NCI-H82 treated with DMSO at 0.1 percent for 48 hours (cell line): ENCODE data around the gene FOXO1.

ENCODE experiments used
- DNase-seq: peaks from one replicate; lab custom pipeline; 2025; ENCODE audit not compliant: unreplicated experiment; lab: John Stamatoyannopoulos, UW

FOXO1 gene

DNA sequence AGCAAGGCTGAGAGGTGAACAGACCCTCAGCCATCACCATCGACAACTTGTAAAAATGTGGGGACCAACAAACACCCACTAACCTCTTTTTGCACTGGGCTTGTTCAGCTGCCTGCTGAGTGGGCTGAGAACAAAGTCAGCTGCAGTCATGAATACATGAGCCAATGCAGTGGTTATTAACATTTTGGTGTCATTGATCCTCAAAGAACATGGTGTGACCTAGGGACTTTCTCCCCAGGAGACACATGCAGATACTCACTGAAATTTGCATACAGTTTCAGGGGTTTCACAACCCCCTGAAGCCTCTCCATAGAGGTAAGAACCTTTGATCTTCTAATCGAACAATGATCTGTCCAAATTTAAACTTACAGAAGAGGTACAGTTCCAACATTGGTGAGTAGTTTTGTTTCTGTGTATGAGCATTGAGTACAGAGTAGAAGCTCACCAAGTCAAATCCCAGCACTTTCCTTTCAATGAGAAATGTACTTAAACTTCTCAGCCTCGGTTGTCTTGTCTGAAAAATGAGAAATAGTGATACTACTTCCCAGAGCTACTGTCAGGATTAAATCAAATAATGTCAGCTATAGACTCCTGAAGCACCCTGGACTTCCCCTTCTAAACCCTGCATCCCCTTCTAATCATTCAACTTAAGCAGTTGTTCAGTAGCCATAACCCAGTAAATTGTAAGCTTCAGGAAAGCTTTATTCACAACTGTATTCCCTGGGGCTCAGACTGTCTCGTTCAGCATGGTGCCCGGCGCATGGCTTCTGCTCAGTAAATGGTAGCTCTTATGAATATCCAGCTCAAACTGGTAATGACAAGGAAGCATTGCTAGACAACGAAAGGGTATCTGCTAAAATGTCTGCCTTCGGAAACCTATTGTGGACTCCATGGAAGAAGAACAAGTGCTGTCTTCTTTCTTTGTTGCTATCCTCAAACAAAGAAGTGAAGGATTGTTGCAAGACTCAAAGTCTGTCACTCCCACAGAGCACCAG is 148.7 kb downstream of the FOXO1 start:
- DNase-seq, result no peak

DNA sequence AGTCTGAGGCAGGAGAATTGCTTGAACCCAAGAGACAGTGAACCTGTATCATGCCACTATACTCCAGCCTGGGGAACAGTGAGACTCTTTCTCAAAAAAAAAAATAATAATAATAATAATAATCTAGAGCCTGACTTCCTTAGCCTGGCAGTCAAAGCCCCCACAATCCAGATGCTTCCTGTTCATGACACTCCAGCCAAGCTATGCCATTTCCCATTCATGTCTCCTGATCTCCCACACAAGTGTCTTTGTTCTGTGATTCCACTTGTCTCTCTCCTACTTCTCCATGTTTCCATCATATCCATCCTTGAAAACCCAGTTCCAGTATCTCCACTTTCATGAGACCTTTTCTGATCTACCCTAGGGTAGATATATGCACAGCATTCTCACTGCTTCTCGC is 150.7 kb downstream of the FOXO1 start:
- DNase-seq, result no peak

DNA sequence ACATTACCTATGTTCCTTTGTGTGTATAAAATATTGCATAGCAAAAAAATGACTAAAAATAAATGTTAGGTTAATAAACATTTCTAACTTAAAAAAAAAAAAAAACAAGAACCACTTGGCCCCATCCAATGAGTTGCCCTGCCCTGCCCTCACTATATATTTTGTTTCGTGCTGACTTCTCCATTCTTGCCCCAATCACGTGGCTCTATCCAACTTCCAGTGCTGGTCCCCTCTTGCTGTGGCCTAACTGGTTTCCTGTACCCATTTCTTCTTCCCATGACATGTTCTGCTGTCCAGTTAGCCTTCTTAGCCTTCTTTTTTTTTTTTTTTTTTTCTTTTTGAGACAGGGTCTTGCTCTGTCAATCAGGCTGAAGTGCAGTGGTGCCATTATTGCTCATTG is 151.6 kb downstream of the FOXO1 start:
- no peak for DNase-seq

DNA sequence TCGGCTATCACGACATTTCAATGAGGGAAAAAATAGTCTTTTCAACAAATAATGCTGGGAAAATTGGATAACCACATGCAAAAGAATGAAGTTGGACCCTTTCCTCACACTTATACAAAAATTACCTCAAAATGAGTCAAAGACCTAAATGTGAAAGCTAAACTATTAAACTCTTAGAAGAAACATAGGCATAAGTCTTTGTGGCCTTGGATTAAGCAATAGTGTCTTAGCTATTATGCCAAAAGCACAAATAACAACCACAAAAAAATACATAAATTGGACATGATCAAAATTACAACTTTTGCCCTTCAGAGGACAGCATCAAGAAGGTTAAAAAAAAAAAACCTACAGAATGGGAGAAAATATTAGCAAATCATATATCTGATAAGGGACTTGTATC is 156.6 kb downstream of the FOXO1 start:
- no peak for DNase-seq

DNA sequence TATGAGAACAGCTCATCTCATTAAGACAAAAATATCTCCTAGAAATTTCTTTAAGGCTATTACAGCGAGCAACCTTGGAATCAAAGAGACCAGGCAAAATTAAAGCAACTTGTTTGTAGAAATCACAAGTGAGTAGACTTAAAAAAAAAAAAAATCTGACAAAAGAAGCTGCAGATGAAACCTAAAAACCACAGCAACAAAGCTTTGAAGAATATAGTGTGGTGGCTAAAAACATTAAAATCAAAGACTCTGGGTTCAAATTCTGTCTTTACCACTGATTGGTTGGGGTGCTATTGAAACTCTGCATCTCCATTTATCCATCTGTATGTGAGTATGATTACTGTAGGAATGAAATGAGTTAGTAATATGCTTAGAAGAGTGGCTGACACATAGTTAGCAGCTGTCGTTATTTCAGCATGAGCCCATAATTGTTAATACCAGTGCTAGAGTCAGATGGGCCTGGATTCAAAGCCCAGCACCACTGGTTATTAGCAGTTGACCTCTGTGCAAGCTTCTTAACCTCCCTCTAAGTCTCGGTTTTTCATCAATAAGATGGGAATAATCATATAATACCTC is 157.6 kb downstream of the FOXO1 start:
- DNase-seq, result peak; percentile 94

DNA sequence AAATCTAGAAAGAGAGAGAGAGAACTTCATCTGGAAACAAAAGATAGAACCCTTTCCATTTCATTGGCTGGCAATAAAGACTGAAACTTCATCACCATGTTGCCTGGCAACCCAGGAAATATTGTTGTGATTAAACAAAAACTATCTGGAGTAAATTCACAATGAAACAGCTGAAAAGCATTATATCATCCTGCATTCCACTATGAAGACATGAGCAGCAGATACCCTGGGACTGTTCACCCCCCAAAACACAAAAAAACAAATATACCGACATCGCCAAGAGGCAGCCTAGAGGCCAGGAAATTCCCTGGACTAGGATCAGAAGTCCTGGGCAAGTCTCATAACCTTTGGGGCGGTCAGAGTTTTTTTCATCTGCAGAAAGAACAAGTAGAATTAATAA is 158.3 kb downstream of the FOXO1 start:
- DNase-seq, result no peak

DNA sequence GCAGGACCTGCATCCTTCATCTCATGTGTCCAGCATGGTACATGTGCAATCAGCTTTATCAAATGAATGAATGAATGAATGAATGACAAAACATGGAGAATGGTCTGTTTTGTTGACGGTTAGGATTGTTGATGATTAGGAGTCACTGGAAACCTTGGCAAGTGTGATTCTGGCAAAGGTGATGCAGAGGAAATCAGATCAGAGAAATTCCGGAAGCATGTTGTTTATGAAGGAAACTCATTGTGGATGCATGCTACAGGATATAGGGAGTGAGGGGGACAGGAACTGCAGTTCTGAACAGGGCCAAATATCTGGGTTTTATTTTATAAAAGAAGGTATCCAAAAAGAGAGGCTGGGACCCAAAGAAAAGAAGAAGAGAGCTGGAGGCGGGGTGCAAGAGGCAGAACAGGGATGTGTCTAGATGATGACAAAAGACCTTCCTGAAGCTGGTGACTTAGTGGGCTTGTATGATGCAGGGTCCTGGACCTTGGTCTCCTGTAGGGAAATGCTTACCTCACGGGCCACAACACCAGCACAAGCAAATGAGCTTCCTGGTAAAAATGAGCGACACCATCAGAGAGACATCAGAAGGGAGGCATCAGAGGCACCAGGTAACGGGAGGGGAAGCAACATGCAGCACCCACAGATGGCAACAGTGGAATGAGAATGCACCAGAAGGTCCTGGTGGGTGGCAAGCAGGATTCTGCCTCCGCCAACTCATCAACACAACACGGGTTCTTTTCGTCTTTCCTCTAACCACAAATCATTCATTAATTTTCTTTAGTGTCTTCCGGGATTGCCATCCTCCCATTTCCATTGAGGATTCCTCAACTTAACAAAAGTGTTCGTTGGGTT is 159.6 kb downstream of the FOXO1 start:
- no peak for DNase-seq
